IPS-18c (cell line): Measurements from ENCODE around the gene CHKA.

Experiments used
- H3K4me3 ChIP-seq: 2 replicates; pipeline ENCODE4 v1.7.0; 2013; ENCODE audit warnings: low read depth, mild to moderate bottlenecking, low read length, moderate library complexity; ENCODE audit not compliant: insufficient read depth
- H3K9me3 ChIP-seq: one replicate; pipeline ENCODE4 v1.6.1; 2013; ENCODE audit warnings: mild to moderate bottlenecking, low read length, moderate library complexity; ENCODE audit not compliant: control insufficient read depth, insufficient read depth

CHKA gene

DNA sequence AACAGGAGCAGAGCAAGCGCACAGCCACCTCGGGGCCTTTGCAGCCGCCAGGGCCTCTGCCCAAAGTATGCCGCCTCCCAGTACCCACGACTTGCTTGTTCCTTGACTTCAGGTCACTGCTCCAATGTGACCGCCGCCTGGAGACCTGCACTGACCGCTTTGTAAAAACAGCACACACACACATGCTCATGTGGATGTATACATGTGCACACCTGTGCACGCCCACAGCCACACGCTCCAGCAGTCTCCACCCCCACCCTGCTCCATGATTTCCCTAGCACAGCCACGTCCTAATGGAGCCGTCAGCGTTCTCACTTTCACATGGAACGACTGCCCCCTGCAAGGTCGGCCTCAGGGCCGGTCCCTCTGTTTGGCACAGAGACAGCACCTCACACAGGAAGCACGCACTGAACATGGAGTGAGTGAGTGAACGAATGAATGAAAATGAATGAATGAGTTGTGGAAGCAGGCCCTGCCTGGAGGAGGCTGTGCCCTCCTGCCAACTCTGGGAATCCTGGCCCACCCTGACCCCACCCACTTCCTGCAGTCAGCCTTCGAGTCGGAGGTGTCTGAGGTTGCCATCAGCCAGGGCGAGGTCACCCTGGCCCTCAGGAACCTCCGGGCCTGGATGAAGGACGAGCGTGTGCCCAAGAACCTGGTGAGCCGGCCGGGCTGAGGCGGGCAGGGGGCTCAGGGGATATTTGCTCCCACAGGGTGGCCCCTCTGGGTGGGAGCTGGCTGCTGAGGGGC is 103.0 kb downstream of the CHKA start:
- Histone ChIP-seq H3K9me3 (no peaks in the 10 kb centered on the region), H3K4me3 (no peak overlapping the region)

DNA sequence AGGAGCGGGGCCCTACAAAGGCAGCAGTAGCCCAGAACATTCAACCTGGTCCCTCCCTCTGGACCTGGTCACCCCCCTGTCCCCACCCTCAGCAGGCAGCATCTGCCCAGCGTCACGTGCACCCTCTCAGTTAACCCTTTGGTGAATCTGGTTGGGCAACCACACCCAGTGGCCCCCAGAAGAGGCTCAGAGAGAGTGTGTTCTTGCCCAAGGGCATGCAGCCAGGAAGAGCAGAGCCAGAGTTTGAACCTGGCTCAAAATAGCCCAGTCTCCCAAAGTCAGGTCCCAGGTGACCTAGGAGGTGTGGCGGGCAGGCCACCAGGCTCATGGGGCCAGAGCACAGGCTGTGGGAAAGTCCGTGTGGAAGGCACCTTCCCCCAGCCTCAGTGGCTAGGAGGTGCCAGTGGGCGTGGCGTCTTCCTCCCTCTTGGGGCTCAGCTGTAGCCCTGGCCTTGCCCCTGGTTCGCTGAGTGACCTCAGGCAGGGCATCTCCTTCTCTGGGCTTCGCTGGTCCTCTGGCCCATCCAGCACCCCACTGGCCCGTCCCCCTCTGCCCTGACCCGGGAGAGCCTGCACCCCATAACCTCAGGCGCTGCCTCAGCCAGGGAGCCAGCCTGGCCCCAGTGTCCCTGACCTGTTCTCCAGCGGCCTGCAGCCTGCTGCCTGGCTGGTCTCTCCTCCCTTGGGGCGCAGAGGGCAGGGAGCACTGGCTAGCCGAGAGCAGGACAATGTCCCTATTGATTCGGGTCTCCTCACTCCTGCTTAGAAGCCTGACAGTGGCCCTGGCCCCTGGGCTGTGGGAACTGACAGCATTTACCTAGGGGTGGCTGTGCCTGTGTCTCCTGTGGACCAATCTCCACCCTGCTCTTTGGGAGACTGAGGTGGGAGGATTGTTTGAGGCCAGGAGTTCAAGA is 104.0 kb downstream of the CHKA start:
- no peaks in the 10 kb centered on the region for H3K9me3 ChIP-seq
- no peak overlapping the region for H3K4me3 ChIP-seq

DNA sequence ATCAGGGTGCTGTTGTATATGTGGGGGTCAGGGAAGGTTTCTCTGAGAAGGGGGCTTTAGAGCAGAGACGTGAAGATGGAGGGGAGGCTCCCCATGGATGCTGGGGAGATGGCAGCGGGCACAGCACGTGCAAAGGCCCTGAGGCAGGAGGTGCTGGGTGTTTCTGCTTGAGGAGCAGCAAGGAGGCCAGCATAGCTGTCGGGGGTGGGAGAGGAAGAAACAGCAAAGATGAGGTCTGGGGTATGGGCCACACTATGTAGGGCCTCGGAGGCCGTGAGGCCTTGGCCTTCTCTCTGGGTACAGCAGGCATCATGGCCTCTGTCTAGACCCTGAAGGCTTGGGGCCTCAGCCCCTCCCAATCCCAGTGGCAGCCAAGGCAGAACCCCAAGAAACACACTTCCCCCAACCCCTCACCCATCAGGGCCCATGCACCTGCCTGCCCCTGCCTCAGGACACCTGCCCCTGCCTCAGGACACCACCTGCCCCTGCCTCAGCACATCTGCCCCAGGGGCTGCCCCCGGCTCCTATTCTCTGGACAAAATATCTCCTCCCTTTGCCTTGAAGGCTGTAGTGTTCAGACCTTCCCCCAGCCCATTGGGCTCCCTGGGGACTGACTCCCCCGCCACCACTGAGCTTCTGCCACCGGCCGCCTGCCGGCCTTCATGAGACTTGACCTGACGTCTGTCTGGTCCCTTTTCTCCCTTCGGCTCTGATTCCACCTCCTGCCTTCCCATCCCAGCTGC is 104.9 kb downstream of the CHKA start:
- no peak overlapping the region for H3K4me3 ChIP-seq
- H3K9me3 ChIP-seq = no peaks in the 10 kb centered on the region

DNA sequence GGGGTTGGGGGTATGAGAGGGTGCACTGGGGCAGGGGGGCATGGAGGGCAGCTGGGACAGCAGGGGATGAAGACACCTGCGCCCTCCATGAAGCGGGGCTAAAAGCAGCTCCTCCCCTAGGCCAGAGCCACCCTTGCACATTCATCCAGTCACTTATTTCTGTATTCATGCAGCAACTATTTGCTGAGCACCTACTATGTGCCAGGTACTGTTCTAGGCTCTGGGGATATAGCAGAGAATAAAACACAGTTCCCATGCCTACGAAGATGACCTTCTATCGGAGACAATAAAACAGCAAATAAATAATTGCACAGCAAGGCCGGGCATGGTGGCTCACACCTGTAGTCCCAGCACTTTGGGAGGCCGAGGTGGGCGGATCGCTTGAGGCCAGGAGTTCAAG is 105.7 kb downstream of the CHKA start:
- no peaks in the 10 kb centered on the region for H3K9me3 ChIP-seq

DNA sequence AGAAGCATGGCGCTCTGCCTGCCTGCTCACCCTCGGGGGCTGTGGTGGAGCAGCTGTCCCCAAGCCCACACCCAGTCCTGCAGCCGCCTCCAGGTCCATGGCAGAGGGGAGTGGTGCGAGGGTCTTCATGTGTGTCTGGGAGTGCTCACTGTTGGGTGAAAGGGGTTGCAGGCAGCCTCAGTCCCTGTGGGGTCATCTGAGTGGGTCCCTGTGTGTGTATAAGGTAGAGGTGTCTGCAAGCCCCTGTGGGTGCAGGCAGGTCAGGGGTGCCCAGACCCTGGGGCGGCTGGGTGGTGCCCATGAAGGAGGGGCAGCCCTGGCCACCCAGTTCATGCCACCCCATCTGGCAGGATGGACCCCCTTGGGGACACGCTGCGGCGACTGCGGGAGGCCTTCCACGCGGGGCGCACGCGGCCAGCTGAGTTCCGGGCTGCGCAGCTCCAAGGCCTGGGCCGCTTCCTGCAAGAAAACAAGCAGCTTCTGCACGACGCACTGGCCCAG is 106.2 kb downstream of the CHKA start:
- Histone ChIP-seq H3K4me3 (no peak overlapping the region), H3K9me3 (no peaks in the 10 kb centered on the region)

More for the DNA sequence above, 105.7 kb downstream of the CHKA start:
- H3K4me3 ChIP-seq = no peak overlapping the region

DNA sequence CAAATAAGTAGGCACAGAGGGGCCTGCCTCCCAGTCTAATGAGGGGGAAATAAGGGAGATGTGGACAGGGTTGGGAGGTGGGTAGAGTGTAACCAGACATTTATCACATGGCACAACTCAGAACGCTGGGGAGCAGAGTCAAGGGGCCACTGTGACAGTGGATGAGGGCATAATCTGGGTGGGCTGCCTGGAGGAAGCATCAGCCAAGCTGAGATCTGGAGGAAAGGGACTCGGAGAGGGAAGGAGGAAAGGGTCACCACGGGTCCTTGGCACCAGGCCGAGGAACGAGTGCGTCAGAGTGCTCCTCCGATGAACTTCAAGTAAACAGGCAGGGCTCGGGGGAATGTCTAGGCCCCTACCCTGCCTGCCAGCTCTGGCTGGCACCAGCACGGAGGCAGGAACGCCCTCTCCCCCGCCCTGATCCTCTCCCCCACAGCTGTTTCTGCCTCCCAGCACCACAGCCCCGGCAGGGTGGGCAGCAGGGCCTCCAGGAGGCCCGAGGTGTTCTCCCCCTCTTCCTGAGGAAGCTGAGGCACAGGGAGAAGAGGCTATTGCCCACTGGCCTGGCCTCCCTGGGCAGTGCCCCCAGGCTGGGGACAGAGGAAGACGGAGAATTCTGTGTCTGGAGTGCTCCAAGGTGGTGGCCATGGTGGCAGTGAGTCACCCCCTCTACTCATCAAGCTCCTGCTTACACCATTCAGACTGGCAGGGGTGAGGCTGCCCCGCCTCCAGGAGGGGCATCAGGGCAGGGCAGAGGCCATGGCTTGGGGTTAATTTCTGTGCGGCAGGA is 106.8 kb downstream of the CHKA start:
- Histone ChIP-seq H3K9me3 (no peaks in the 10 kb centered on the region), H3K4me3 (no peak overlapping the region)

DNA sequence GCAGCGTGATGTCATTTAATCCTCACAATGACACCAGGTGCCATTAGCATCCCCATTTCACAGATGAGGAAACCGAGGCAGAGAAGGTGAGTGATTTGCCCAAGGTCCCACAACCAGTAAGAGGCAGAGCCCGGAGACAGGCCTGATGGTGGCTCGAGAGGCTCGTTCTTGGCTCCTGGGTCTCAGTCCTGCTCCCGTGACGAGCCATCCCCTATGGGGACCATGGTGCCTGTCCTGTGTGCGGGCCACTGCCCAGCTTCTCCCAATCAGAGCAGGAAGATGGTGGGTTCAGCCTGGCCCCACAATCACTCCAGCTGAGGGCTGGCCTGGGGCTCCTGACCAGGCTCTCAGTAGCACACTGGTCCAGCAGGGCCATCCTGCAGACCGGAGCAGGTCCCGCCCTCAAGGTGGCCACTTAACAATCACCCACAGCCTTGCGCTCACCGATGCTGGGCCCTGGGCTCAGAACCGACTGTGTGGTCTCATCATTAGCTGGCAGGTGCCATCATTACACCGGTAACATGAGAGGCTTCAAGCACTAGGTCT is 107.5 kb downstream of the CHKA start:
- Histone ChIP-seq H3K9me3 (no peaks in the 10 kb centered on the region), H3K4me3 (no peak overlapping the region)

DNA sequence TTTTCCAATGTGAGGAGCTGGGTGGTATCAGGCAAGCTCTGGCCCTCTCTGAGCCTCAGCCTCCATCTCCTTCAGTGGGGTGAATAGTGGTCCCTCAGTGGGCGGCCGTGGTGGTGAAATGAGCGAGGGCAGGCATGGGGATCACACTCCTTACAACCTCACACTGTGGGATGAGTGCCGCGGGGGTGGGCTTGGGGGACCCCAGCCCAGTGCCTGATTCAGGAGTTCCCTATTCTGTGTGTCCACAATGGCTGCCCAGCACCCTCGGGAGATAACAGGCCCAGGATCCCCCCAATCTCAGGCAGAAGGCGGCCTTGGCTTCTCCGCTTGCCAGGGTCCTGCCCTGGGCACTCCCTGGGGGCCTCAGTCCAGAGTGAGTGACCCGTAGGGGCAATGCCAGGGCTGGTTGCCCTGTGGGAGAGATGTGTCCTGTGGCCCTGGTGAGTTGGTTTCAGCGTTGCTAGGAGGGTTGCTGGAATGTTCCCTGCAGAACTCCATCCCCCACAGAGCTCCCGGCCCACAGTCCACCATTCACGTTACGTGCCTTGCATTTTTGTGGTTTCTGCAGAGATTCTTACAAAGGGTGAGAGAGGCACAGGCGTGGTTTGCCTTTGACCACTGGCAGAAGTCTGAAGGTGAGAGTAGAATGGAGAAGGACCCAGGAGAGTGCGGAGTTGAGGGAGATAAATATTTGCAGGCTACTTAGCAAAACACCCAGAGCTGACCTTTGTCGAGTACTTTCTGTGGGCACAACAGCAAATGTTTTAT is 108.2 kb downstream of the CHKA start:
- Histone ChIP-seq H3K9me3 (no peaks in the 10 kb centered on the region), H3K4me3 (no peak overlapping the region)

DNA sequence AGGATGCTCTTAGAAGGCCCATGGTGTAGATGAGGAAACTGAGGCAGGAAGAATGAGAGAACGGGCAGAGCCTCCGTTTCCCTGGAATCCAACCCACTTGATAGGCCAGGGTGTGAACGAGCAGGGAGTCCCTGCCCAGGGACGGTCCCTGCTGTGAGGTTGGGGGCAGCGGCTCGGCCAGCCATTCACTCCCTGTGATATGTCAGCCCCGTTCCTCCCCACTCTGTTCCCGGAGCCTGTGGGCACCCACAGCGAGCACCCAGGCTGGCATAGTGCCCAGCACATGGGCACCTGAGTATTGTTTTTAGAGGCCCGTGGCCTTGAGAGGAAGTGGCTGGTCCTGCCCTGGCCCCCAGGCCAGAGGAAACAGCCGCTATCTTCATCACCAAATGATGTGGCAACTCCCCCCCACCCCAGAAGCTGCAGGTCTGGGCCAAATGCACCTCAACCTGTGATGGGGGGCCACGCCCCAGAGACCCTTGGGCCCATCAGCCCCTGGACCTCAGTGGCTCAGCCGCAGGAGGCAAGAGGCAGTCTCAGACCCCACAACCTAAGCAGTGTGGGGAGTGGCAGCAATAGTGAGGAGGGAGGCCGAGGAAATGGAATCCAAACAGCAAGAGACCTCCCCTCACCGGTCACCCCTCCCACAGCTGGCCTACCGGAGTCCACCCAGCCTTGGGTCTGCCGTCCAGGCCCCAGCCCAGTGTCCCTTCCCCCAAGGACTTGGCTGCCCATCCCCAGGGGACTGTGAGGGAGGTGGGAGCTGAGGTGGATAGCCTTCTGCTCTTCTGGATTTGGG is 108.9 kb downstream of the CHKA start:
- no peaks in the 10 kb centered on the region for H3K9me3 ChIP-seq
- no peak overlapping the region for H3K4me3 ChIP-seq

DNA sequence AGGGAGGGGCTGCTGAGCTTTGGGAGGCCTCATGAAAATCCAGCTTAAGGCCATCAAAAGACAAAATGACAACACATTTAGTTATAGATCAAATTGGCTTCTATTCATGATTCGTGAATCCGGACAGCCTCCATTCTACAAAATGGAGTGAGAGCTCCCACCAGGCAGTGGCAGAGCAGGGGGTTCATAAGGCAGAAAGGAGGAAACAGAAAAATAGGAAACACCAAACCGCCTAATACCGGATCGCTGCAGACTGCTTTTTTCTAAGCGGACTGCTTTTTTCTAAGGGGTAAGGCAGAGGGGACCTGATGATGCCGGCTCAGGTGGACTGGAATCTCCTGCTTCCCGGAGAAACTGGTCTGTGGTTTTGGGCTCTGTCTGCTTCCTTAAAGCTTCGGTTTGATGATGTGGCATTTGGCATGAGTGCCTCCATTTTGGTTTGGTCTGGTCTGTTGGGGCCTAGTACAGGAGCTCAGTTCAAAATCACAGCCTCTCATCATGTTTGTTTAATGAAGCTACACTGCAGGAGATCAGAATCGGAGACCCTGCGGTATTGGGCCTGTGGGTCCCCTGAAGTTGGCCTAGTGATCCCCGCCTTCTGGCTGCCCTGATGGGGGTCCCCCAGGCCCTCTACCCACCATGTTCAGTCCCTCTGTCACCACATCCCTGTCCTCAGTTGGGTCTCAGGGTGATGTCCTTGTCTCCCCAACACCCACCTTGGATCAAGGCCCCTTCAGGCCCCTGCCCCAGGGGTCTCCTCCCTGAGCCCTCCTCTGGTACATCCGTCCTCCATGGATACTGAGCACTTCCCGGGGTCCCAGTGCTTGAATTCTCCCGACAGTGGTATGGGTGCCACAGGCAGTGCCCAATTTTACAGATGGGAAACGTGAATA is 109.9 kb downstream of the CHKA start:
- H3K9me3 ChIP-seq = no peaks in the 10 kb centered on the region
- H3K4me3 ChIP-seq = no peak overlapping the region

DNA sequence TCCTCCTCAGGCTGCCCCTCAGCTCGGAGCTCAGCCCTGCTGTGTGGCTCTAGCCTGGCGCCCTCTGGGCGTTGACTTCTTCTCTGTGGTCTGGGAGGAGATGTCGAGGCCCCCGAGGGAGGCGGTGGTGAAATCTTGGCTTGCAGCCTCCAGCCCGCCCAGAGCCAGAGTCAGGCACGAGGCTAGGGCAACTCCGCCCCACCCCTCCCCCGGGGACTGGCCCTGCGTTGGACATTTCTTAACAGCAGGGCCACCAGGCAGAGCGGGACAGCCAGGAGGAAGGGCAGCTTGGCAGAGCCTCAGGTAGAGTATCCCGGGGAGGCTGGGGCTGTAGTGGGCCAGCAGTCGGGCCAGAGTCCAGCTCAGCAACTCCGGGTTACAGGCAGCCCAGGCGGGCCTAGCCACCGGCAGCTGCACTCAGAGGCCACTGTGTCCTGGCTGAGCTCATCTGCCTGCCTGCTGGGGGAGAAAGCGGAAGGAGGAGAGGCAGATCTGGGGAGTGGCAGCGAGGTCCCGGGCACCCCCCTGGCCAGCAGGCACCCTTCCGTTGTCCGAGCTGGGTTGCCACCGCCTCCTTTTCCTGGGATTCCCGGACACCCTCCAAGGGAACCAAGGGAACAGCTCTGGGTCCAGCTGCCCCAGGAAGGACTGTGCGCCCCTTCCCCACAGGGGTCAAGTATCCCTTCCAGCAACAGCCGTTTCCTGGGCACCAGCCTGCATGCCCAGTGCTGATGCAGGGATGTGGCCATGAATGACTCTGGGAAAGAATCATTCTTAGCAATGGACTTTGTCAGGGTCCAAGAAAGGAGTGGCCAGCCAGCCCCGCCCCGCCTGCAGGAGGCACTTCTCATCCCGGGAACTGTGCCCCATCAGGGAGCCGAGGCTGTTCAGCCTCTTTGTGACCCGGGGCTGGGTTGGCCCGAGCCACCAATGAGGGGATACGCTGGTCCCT is 110.8 kb downstream of the CHKA start, which contains the start of gene ALDH3B1:
Gene ALDH3B1, plus strand, starts transcription at position 238 of the 952 bp plus-strand sequence. CDS start 4,971 bp downstream, outside the sequence.
- no peak within 1 kb of the TSS for H3K4me3 ChIP-seq
- H3K9me3 ChIP-seq = no peaks in the 10 kb centered on the region

DNA sequence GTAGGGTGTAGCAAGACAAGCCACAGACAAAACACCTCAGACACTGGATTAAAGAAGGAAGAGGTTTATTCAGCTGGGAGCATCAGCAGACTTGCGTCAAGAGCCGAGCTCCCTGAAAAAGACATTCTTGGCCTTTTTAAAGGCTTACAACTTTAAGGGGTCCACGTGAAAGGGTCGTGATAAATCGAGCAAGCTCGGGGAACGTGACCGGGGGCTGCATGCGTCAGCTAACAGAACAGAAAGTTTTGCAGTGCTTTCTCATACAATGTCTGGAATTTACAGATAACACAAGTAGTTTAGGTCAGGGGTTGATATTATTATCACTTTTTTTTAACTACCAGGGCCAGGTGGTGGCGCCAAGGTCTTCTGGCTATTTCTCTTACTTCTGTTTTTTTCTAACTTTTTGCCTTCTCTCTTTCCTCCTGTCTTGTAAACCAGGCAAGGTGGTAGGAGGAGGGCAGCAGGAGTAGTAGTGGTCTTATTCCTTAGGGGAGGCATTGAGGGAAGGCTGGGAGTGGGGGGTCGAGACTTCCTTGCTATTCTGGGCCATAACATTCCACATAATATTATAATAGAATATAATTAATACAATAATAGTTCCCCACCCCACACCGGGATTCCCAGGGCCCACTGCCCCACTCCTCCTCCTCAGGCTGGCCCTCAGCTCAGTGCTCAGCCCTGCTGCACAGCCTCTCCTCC is 111.6 kb downstream of the CHKA start:
- H3K4me3 ChIP-seq = no peak overlapping the region
- no peaks in the 10 kb centered on the region for H3K9me3 ChIP-seq
